ENCODE results near the gene SEMA4B. TPM values are rescaled to one million over a fixed set of nuclear protein-coding genes. Genes with fewer than 3 reads are reported as not detected.

Gene SEMA4B
- total and polyA plus RNA-seq, 2 experiments from 2014 or later = 39.3 to 43.1 TPM

- Histone ChIP-seq H3K4me1 (ENCODE audit: low read depth) (no peaks in the 10 kb centered on the region), H3K4me3 (no peak overlapping the region), H3K36me3 (peaks cover 32% of the 10 kb centered on the region), H3K9me3 (ENCODE audit: low read depth) (no peaks in the 10 kb centered on the region), H3K27ac (no peak overlapping the region), H3K27me3 (no peaks in the 10 kb centered on the region)
- no peak for DNase-seq (ENCODE audit: low read depth in 1 of 2, low spot score in 1 of 2)
- no peak for TF ChIP-seq CTCF (IDR thresholded peaks at IDR 0.05; ENCODE audit: low read depth, low read length)
Measured at GRCh38 chr15:90227816-90228772, 27.0 kb downstream of the SEMA4B start.

GRCh38 chr15:90228960-90229359, 27.8 kb downstream of the SEMA4B start:
- H3K4me3 ChIP-seq = no peak overlapping the region
- no peaks in the 10 kb centered on the region for H3K27me3 ChIP-seq
- H3K27ac ChIP-seq = no peak overlapping the region
- no peak for DNase-seq (ENCODE audit: low read depth in 1 of 2, low spot score in 1 of 2)
- H3K9me3 ChIP-seq (ENCODE audit: low read depth) = no peaks in the 10 kb centered on the region
- no peaks in the 10 kb centered on the region for H3K4me1 ChIP-seq (ENCODE audit: low read depth)
- TF ChIP-seq CTCF (IDR thresholded peaks at IDR 0.05; ENCODE audit: low read depth, low read length) = no peak
- peaks cover 31% of the 10 kb centered on the region for H3K36me3 ChIP-seq

DNA sequence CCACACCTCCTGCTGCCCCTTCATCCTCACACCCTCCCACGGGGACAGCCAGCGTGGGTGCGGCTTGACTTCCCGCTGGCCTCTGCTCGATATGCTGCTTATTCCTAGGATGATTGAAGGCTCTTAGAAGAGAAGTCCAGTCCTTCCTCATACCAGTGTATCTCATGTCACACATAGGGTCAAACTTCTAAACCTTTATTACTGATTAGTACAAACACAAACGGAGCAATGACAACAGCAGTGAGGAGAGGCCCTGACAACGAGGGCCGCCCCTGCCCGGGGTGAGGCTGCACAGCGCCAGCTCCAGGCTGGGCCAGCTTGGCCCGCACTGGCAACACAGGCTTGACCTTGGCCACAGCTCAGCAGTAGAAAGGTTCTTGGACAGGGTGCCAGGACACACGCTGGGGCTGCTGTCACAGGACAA, 29.0 kb downstream of the SEMA4B start:
- no peak overlapping the region for H3K27ac ChIP-seq
- H3K27me3 ChIP-seq = no peaks in the 10 kb centered on the region
- H3K9me3 ChIP-seq (ENCODE audit: low read depth) = no peaks in the 10 kb centered on the region
- no peak overlapping the region for H3K4me3 ChIP-seq
- TF ChIP-seq CTCF (IDR thresholded peaks at IDR 0.05; ENCODE audit: low read depth, low read length) = no peak
- peaks cover 6% of the 10 kb centered on the region for H3K4me1 ChIP-seq (ENCODE audit: low read depth)
- no peak for DNase-seq (ENCODE audit: low read depth in 1 of 2, low spot score in 1 of 2)
- peaks cover 28% of the 10 kb centered on the region for H3K36me3 ChIP-seq

GRCh38 chr15:90230610-90231009, 29.5 kb downstream of the SEMA4B start:
- Histone ChIP-seq H3K27me3 (no peaks in the 10 kb centered on the region), H3K9me3 (ENCODE audit: low read depth) (no peaks in the 10 kb centered on the region), H3K4me1 (ENCODE audit: low read depth) (peaks cover 6% of the 10 kb centered on the region), H3K27ac (no peak overlapping the region), H3K36me3 (peaks cover 24% of the 10 kb centered on the region), H3K4me3 (no peak overlapping the region)
- DNase-seq (ENCODE audit: low read depth in 1 of 2, low spot score in 1 of 2) = no peak
- TF ChIP-seq CTCF (IDR thresholded peaks at IDR 0.05; ENCODE audit: low read depth, low read length) = no peak

DNA sequence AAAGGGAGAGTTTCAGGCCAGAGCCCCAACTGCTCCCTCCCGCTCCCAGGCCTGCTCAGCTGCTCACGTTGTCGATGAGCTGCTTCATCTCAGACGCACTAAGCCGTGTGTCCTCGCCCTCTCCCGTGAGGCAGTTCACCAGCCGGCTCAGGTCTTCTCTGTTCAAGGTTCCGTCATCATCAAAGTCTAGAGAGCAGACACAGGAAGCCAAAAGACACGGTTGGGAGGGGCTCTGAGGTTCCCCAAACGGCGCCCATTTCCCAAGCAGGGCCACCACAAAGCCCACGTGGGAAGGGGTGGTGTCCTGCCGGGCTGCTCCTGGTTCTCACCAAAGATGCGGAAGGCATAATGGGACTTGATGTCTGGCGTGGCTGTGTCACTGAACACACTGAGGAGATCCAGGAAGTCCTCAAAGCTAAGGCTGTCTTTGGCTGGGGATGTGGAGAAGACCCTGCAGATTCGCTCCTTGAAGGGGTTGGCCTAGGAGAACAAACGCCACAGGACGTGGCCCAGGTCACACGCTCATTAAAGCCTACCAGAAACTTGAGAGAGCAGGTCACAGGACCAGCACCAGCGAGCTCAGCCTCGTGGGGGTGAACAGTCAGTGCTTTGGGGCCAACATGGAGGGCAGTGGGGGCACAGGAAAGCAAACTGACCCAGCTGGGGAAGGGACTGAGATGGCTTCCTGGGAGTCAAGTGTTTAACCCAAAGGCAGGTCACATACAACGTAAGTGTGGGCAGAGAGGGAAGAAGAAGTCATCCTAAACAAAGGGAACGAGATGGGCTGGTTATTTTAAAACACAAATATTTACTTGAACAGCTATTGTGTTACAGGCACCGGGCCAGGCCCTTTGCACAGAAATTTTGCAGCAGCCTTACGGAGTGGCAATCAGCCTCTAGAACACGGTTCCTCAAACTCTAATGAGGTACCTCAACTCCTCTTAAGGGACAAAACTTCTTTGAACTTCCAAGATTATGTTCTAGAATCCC, 30.2 kb downstream of the SEMA4B start:
- peaks cover 6% of the 10 kb centered on the region for H3K4me1 ChIP-seq (ENCODE audit: low read depth)
- no peaks in the 10 kb centered on the region for H3K9me3 ChIP-seq (ENCODE audit: low read depth)
- H3K27me3 ChIP-seq = no peaks in the 10 kb centered on the region
- TF ChIP-seq CTCF (IDR thresholded peaks at IDR 0.05; ENCODE audit: low read depth, low read length) = no peak
- H3K27ac ChIP-seq = no peak overlapping the region
- DNase-seq (ENCODE audit: low read depth in 1 of 2, low spot score in 1 of 2) = no peak
- peaks cover 17% of the 10 kb centered on the region for H3K36me3 ChIP-seq
- no peak overlapping the region for H3K4me3 ChIP-seq

Data from cardiac muscle cell (in vitro differentiated cells and primary cell).